H1 (cell line): ENCODE data around the gene EED. TPM values are rescaled to one million over a fixed set of nuclear protein-coding genes. Genes with fewer than 3 reads are reported as not detected.

Experiments
- BACH1 ChIP-seq: IDR thresholded peaks from 2 replicates; pipeline ENCODE4 v1.6.1; 2012; ENCODE audit warnings: low read length, improper control_type of control experiment
- CBX8 ChIP-seq: fragments of 300-800, 300-1000 bp; sonication (generic); IDR thresholded peaks from 2 replicates; pipeline ENCODE4 v1.7.1; 2016; ENCODE audit warnings: low read depth, low read length, borderline replicate concordance
- CEBPB ChIP-seq: IDR thresholded peaks from 2 replicates; pipeline ENCODE4 v1.6.1; 2012; ENCODE audit warnings: low read depth, low read length
- CHD2 ChIP-seq: IDR thresholded peaks from 2 replicates; pipeline ENCODE4 v1.6.1; 2012; ENCODE audit warnings: low read length, improper control_type of control experiment
- CREB1 ChIP-seq: IDR thresholded peaks from 2 replicates; pipeline ENCODE4 v1.6.1; 2012; ENCODE audit warnings: inconsistent platforms
- EP300 ChIP-seq, 2 experiments: IDR thresholded peaks; 1 replicate in 1 of 2; 2 replicates in 1 of 2; pipeline ENCODE4 v1.6.1; 2011 to 2012; ENCODE audit warnings: low read depth in 2 of 2, low read length in 2 of 2, mild to moderate bottlenecking in 2 of 2, borderline replicate concordance in 1 of 2, inconsistent platforms in 1 of 2, moderate library complexity in 1 of 2
- GABPA ChIP-seq: IDR thresholded peaks from 2 replicates; pipeline ENCODE4 v1.6.1; 2011; ENCODE audit warnings: mild to moderate bottlenecking, low read length, moderate library complexity, borderline replicate concordance; ENCODE audit not compliant: insufficient read depth
- GTF2F1 ChIP-seq: IDR thresholded peaks from 2 replicates; pipeline ENCODE4 v1.6.1; 2012; ENCODE audit warnings: low read depth, low read length, improper control_type of control experiment, borderline replicate concordance
- HDAC2 ChIP-seq, 2 experiments: fragments of 300-600 bp in 1 of 2; sonication (generic) in 1 of 2; IDR thresholded peaks; 2 replicates each; pipeline ENCODE4 v1.6.1; 2011 to 2012; ENCODE audit warnings: low read depth in 2 of 2, low read length in 2 of 2, mild to moderate bottlenecking in 2 of 2, moderate library complexity in 2 of 2, borderline replicate concordance in 1 of 2, inconsistent platforms in 1 of 2
- KDM1A ChIP-seq: fragments of 200-600, 300-600 bp; sonication (generic); IDR thresholded peaks from 2 replicates; pipeline ENCODE4 v1.7.1; 2016; ENCODE audit warnings: mild to moderate bottlenecking, low read length, borderline replicate concordance
- KDM5A ChIP-seq: fragments of 200-600 bp; IDR thresholded peaks from 2 replicates; pipeline ENCODE4 v1.7.1; 2012; ENCODE audit warnings: mild to moderate bottlenecking, low read length, inconsistent platforms, mixed read lengths
- MAX ChIP-seq: IDR thresholded peaks from 2 replicates; pipeline ENCODE4 v1.6.1; 2012; ENCODE audit warnings: inconsistent platforms
- NANOG ChIP-seq: IDR thresholded peaks from 2 replicates; pipeline ENCODE4 v1.6.1; 2011; ENCODE audit warnings: low read length, low read depth, mild to moderate bottlenecking, inconsistent platforms; ENCODE audit not compliant: insufficient read depth, poor library complexity, severe bottlenecking
- PHF8 ChIP-seq: fragments of 200-600 bp; sonication (generic); conservative IDR thresholded peaks from 2 replicates; pipeline ENCODE4 v1.7.1; 2012; ENCODE audit warnings: low read depth, mild to moderate bottlenecking, inconsistent platforms, low read length, moderate library complexity
- POU5F1 ChIP-seq: IDR thresholded peaks from 2 replicates; pipeline ENCODE4 v1.6.1; 2011; ENCODE audit warnings: low read depth, mild to moderate bottlenecking, low read length, moderate library complexity
- RAD21 ChIP-seq, 2 experiments: IDR thresholded peaks in 1 of 2; conservative IDR thresholded peaks in 1 of 2; 2 replicates each; pipeline ENCODE4 v1.6.1; 2011; ENCODE audit warnings: low read depth in 2 of 2, low read length in 2 of 2, improper control_type of control experiment in 1 of 2, inconsistent platforms in 1 of 2, mild to moderate bottlenecking in 1 of 2, moderate library complexity in 1 of 2
- RBBP5 ChIP-seq: IDR thresholded peaks from 2 replicates; pipeline ENCODE4 v1.7.1; 2012; ENCODE audit warnings: low read depth, mild to moderate bottlenecking, inconsistent platforms, low read length, moderate library complexity, borderline replicate concordance
- SUZ12 ChIP-seq: fragments of 200-600 bp; sonication (generic); IDR thresholded peaks from 2 replicates; pipeline ENCODE4 v1.6.1; 2012; ENCODE audit warnings: mild to moderate bottlenecking, inconsistent platforms, low read length, moderate library complexity, mixed read lengths
- ZNF274 ChIP-seq: IDR thresholded peaks from 2 replicates; pipeline ENCODE4 v1.7.0; 2012; ENCODE audit warnings: low read length, borderline replicate concordance; ENCODE audit errors: extremely low read depth
- polyA plus RNA-seq, 7 experiments: library from polyadenylated mRNA; depleted of rRNA in 3 of 7; stranded (reverse) in 5 of 7; unstranded in 2 of 7; fragments of >200 nt in 5 of 7; fragments of 200-250 nt in 2 of 7; gene quantifications; 1 replicate in 5 of 7; 2 replicates in 1 of 7; 4 replicates in 1 of 7; pipeline versions ENCODE4 v1.2.1 to v1.2.3, GENCODE V29; 2011 to 2013; ENCODE audit warnings: missing spikeins in 2 of 7, mixed read lengths in 2 of 7
- total RNA-seq: library from RNA; stranded (reverse); fragmentation: NEBNext Ultra II Directional; extraction: Animal tissue kit (Norgen Biotek cat#: 25700); gene quantifications from 2 replicates; pipeline ENCODE4 v1.2.1, GENCODE V29; 2021

Gene EED
- total and polyA plus RNA-seq, 2 of the 8 experiments (the other 6 are each of a cell fraction or from before 2014, with no cell fraction given), result 12.6 to 26.9 TPM

- no peak for TF ChIP-seq RAD21 (IDR thresholded peaks at IDR 0.05 in 1 of 2, conservative IDR thresholded peaks at IDR 0.05 in 1 of 2; ENCODE audit: low read depth in 2 of 2, low read length in 2 of 2)
- no peak for TF ChIP-seq ZNF274
- no peak for TF ChIP-seq SUZ12
- no peak for TF ChIP-seq GABPA
- peak; percentile 74 for TF ChIP-seq CREB1
- no peak for TF ChIP-seq BACH1
- TF ChIP-seq HDAC2 (IDR thresholded peaks at IDR 0.05; ENCODE audit: borderline replicate concordance in 1 of 2, low read depth in 2 of 2, low read length in 2 of 2), result no peak; a peak in 1 of 4 replicates
- 0 out of 2 replicates have a peak, but pooled peaks have one; percentile 0 for TF ChIP-seq CEBPB
- peak; percentile 98 for TF ChIP-seq PHF8
- TF ChIP-seq GTF2F1, result no peak; the same call in 1 of the 2 replicates
- no peak for TF ChIP-seq KDM1A
- TF ChIP-seq CBX8, result no peak
- TF ChIP-seq MAX, result peak; percentile 35; the same call in 1 of the 2 replicates
- TF ChIP-seq CHD2, result peak; percentile 37; the same call in 1 of the 2 replicates
- no peak for TF ChIP-seq NANOG
- TF ChIP-seq EP300 (IDR thresholded peaks at IDR 0.05; ENCODE audit: borderline replicate concordance in 1 of 2, low read depth in 2 of 2, low read length in 2 of 2), result peak in 1 of 2 experiments; percentile 99; a peak in 2 of 3 replicates
- no peak for TF ChIP-seq POU5F1
- peak; percentile 97; the same call in 1 of the 2 replicates for TF ChIP-seq RBBP5
- TF ChIP-seq KDM5A, result no peak
These were observed at the start of gene EED (continued) for GRCh38 chr11:86244522-86245368.
